ENCODE data around the gene BAHCC1.
A peak's percentile ranks its signal among the peaks of the same experiment; 100 is the strongest.

BAHCC1 gene

DNA sequence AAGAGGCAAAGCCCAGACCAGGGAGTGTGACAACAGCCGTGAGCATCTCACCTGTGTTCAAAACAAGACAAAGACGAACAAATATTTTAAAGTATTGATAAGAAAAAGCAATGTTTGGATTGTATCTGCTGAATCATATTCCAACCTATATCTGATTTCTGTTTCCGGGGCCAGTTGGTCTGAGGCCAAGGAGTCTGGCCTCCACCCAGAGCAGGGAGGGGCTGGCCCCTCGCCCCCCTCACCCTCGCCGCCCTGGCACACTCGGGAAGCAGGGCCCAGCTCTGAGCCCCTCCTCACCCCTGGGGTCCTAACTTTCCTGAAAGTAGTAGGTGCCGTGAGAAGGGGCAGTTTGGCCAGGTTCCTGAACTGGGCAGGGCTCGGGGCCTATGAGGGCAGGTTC is 69.3 kb downstream of the BAHCC1 start:
- DNase-seq, result no peak

DNA sequence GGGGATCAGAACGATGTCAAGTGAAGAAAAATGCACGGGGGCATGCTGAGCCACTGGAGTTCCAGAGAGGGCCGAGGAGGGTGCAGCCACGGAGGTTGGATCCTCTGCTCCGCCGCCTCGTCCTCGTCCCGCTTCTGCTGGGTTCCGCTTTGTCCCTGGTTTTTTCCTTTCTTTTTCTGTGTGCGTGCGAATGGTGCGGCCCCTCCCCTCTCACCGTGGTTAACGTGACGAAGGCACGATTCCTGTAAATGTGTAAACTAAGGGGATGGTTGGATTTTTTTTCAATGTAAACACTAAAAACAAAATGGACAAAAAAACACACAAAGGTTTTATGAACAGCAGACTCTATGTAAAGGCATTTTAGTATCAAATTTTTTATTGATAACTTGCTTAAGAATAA is 70.7 kb downstream of the BAHCC1 start:
- no peak for DNase-seq

DNA sequence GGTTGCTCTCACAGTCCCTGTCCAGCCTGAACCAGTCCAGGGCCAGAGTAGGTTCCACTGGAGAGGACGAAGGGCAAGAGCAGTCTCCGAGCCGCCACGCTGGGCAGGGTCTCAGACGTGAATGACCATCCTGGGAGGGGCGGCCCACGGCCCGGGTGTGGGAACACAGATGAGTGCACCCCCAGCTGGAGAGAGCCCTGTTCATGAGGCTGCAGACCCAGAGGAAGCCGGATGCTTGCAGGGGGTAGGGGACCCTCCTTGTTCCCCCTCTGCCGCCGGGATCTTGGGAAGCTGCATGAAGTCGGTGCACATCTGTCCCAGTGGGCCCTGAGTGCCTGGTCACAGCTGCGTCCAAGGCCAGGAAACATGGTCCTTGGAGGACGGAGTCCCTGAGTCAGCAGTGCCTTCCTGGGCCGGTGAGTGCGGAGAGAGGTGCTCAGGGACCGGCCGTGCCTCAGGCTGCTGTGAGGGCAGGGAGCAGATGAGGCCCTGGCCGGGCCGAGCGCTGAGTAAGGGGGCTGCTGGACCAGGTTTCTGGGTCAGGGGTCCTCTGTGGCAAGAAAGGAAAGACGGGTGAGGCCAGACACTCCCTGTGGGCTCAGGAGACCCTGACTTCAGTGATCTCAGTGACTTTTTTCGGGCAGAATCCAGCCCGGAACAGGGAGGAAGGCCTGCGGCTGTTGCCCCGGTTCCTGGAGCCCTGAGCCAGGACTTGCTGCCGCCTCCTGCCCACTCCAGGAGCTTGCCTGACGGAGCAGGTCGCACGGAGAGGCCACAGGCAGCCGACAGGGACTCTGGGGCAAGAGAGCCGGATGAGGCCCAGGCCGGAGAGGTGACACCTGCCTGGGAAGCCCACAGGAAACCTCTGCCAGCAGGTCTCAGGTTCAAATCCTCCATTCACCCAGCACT is 71.6 kb downstream of the BAHCC1 start:
- no peak for DNase-seq

DNA sequence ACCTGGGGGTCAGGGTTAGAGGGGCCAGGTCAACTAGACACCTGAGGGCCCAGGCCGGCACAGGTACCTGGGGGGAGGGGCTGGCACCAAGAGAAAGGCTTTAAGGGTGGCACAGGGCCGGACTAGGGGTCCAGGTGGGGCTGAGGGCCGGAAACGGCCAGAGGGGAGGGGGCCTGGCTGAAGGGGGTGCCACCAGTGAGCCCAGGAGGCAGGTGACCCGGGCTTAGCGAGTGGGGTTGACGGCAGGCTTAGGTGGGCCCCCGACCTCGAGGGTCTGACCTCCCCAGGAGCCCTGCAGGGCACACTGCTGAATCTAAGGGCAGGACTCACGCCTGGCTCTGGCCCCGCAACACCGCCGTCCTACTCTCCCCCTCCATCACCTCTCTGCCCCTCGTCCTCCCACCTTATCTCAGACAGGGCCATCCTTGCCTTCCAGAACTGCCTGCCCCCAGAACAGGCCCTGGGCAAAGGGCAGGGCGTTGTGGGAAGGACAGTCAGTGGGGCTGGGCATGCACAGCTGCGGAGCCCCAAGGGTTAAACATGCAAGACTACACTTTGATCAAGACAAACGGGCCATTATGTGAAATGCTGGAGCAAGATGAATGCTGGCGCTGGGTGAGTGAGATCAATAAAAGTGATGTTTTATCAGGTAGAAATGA is 73.0 kb downstream of the BAHCC1 start:
- no peak for DNase-seq

GRCh38 chr17:81468770-81469121 is 73.5 kb downstream of the BAHCC1 start:
- no peak for DNase-seq

- DNase-seq, result no peak
Observed at GRCh38 chr17:81469266-81469665, 74.0 kb downstream of the BAHCC1 start.

GRCh38 chr17:81470270-81470943 is 75.2 kb downstream of the BAHCC1 start:
- DNase-seq, result no peak

GRCh38 chr17:81470944-81471817 is 75.9 kb downstream of the BAHCC1 start:
- DNase-seq, result no peak

- DNase-seq, result no peak
Observed at GRCh38 chr17:81471818-81472456, 76.7 kb downstream of the BAHCC1 start.

DNA sequence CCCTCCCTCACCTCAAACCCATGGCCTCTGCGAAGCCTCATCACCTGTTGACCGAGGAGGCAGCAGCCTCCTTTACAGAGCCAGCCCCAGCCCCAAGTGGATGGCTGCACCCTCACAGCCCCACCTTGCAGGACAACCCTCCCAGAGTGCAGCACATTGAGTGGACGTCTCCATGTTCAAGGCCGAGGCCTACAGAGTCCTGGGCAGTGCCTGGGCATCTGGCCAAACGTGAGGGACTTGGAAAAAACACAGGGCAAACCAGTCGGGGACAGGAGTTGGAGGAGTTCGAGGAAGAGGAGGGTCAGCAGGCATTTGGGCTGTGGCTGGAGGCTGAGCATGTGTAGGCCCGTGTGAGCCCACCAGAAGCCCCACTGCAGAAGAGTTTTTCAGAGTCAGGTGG is 77.8 kb downstream of the BAHCC1 start:
- DNase-seq, result no peak

DNA sequence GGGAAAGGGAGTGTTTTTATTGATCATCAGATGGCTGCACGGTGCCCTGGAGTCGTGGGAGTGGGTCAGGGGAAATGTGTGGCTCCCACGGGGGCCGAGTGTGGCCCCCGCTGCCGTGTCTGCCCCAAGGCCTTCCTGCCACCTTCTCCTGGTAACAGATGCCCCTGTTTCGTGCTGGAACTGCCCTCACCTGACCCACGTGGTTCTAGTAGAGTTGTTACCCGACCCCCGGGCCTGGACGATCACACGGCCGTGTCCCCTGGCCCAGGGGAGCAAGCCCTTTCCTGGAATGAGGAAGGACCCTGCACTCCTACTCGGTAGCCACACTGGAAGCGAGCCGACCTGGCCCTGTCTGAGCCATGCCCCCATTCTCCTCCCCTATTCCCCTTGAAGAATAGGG is 79.7 kb downstream of the BAHCC1 start:
- no peak for DNase-seq

GRCh38 chr17:81476097-81476496 is 80.8 kb downstream of the BAHCC1 start:
- DNase-seq, result no peak

GRCh38 chr17:81476635-81477034 is 81.4 kb downstream of the BAHCC1 start:
- no peak for DNase-seq

DNA sequence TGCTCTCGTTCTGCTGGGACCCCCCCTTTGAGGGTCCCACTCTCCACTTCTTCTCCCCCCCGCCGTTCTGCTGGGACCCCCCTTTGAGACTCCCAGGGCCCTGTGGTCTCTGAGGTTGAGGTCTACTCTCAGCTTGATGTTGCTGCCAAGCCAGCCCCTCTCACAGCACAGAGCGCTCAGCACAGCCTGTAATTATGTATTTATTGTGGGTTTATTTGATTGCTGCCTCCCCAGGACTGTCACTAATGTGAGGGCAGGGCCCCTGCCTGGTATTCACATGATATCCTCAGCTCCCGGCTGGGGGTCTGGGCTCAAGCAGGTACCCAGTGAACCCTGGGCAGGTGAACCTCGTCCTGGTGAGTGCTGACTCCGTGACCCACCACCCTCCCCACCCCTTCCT is 81.9 kb downstream of the BAHCC1 start:
- no peak for DNase-seq

DNA sequence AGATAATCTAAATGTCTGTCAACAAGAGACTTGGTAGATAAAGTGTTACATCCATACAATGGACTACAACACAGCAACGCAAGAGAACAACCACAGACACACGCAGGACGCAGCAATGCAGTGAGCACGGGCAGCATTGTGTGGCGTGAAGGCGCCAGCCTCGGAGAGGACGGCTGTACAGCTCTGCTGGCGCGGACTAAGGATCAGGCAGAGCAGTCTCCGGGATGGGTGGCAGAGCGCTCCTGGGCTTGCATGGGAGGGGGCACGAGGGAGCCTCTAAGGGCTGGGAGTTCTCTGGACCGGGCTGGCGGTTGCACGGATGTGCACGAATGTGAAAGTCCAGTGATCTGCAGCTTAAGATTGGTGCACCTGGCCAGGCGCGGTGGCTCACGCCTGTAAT is 82.9 kb downstream of the BAHCC1 start:
- no peak for DNase-seq

DNA sequence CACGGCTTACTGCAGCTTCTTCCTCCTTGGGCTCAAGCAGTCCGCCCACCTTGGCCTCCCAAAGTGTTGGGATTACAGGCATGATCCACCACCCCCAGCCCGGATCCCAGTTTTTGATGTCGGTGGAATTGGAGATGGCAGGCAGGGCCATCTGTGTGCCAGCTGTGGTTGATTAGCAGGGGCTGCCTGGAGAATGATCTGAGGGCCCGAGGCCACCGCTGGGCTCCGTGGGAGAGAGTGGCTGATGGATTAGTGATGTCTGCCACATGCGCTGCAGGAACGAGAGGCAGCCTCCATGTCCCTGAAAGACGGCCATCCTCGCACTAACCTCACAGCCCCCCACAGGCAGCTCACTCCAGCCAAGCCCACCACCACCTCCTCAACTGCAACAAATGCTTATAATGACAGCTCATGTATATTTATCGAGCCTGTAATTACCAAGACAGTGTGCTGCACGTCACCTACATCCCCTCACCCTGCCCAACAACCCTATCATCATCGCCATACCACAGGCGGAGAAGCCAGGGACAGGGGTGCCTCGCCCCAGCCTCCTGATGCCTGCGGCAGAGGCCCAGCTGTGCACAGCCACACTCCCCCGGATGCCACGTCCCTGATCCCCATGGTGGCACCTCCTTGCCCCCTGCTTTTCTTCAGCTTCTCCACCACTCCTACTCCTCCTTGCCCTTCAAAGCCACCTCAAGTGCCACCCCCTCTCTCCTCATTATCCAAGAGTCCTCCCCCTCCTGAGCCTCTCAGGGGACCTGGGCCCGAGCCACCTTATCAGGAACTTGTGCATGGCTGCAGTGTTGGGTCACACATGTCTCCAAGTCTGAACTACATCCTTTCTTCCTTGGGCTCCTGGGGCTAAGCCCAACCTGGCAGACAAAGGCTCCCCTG is 84.2 kb downstream of the BAHCC1 start:
- no peak for DNase-seq

DNA sequence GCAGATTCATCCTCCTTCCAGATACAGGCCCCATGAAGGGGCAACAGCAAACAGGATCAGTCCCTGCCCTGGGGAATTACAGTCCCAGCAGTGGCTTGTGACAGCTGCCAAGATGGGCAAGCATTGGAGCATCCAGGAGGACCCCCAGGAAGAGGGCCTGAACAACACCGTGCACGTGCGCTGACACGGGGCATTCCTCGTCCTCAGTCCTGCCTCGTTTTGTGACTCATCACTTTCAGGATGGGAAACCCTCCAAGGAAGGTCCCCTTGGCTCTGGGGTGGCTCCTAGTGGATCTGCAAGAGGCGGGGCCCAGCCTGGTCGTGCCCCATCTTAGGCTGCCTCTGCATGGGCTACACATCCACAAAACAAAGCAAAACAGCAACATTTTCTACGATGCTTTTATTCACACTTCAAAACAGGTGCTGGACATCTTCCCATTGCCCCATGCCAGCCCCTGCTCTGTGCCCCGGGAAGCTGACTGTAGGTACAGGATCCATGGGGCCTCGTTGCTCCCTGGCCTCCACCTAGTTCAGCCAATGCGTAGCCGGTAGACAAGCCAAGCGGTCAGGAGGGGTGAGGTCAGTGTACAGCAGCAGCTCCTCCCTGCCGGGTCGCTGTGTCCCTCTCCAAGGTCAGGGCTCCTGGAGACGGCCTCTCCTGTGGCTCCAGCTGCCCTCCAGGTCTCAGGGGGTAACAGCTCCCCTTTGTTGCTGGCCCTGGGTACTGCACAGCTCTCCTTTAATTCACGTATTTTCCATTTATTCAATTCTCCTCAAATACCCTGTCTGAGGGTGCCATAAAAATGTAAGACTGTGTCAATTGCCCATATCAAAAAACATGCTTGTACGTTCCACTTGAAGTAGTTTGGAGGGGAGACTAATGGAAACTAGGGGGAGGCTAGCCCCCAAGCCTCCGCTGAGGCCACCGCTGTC is 85.1 kb downstream of the BAHCC1 start:
- DNase-seq, result no peak

GRCh38 chr17:81481073-81481799 is 86.0 kb downstream of the BAHCC1 start:
- peak; percentile 68 for DNase-seq

GRCh38 chr17:81481815-81482505 is 86.7 kb downstream of the BAHCC1 start:
- no peak for DNase-seq

Data from activated CD8-positive, alpha-beta memory T cell treated with anti-CD3 and anti-CD28 coated beads, Interleukin-2, amount 50 U/mL, for 4 hours (primary cell).